HepG2 (cell line): Measurements from ENCODE around the gene IL6ST. TPM values are rescaled to one million over a fixed set of nuclear protein-coding genes. Genes with fewer than 3 reads are reported as not detected.

Experiments
- ARHGAP35 ChIP-seq: sonication (generic); formaldehyde crosslinking; IDR thresholded peaks from 2 replicates; pipeline ENCODE4 v1.9.0; 2022; ENCODE audit warnings: mild to moderate bottlenecking, inconsistent platforms, moderate library complexity, missing genetic modification reagents, borderline replicate concordance
- ARNT ChIP-seq: fragments of 450-650 bp; IDR thresholded peaks from 2 replicates; pipeline ENCODE4 v1.6.1; 2017
- BRD4 ChIP-seq: sonication (generic); formaldehyde crosslinking; IDR thresholded peaks from 2 replicates; pipeline ENCODE4 v1.4.0; 2020; ENCODE audit warnings: missing genetic modification reagents
- FOSL2 ChIP-seq: sonication (generic); formaldehyde crosslinking; IDR thresholded peaks from 2 replicates; pipeline ENCODE4 v1.4.0; 2020; ENCODE audit warnings: missing genetic modification reagents
- FOXM1 ChIP-seq: sonication (generic); formaldehyde crosslinking; IDR thresholded peaks from 2 replicates; pipeline ENCODE4 v1.5.0; 2020; ENCODE audit warnings: missing genetic modification reagents
- HNRNPK ChIP-seq: fragments of 200-400 bp; formaldehyde crosslinking; IDR thresholded peaks from 2 replicates; pipeline ENCODE4 v1.6.1; 2018; ENCODE audit warnings: low read length, low read depth, moderate library complexity, mild to moderate bottlenecking; ENCODE audit not compliant: poor library complexity, severe bottlenecking
- HNRNPUL1 ChIP-seq: fragments of 200-400 bp; formaldehyde crosslinking; IDR thresholded peaks from 2 replicates; pipeline ENCODE4 v1.6.1; 2017; ENCODE audit warnings: low read depth, mild to moderate bottlenecking, low read length, moderate library complexity
- JARID2 ChIP-seq: sonication (generic); formaldehyde crosslinking; IDR thresholded peaks from 2 replicates; pipeline ENCODE4 v1.8.1; 2023; ENCODE audit warnings: missing genetic modification reagents, inconsistent platforms; ENCODE audit not compliant: insufficient replicate concordance
- JDP2 ChIP-seq: sonication (generic); formaldehyde crosslinking; IDR thresholded peaks from 2 replicates; pipeline ENCODE4 v1.8.1; 2022; ENCODE audit warnings: missing genetic modification reagents, borderline replicate concordance
- KAT2B ChIP-seq: fragments of 150-350 bp; IDR thresholded peaks from 2 replicates; pipeline ENCODE4 v1.6.1; 2014; ENCODE audit warnings: low read depth, low read length, borderline replicate concordance
- NFE2L2 ChIP-seq: fragments of 150-350 bp; IDR thresholded peaks from 2 replicates; pipeline ENCODE4 v1.6.1; 2014; ENCODE audit warnings: low read length
- RBFOX2 ChIP-seq: fragments of 200-400 bp; formaldehyde crosslinking; IDR thresholded peaks from 2 replicates; pipeline ENCODE4 v1.6.1; 2017; ENCODE audit warnings: low read depth, mild to moderate bottlenecking, low read length
- TBX3 ChIP-seq: fragments of 450-650 bp; IDR thresholded peaks from 2 replicates; pipeline ENCODE4 v1.6.1; 2017; ENCODE audit warnings: antibody characterized with exemption, mild to moderate bottlenecking, inconsistent platforms, borderline replicate concordance
- ZBTB38 ChIP-seq: sonication (generic); formaldehyde crosslinking; IDR thresholded peaks from 2 replicates; pipeline ENCODE4 v1.5.1; 2020; ENCODE audit warnings: mild to moderate bottlenecking, missing genetic modification reagents
- ZNF224 ChIP-seq: sonication (generic); formaldehyde crosslinking; IDR thresholded peaks from 2 replicates; pipeline ENCODE4 v1.5.0; 2020; ENCODE audit warnings: mild to moderate bottlenecking, missing genetic modification reagents
- ZNF343 ChIP-seq: sonication (generic); formaldehyde crosslinking; IDR thresholded peaks from 2 replicates; pipeline ENCODE4 v1.4.0; 2020; ENCODE audit warnings: mild to moderate bottlenecking, missing genetic modification reagents
- ZNF460 ChIP-seq: sonication (generic); formaldehyde crosslinking; IDR thresholded peaks from 2 replicates; pipeline ENCODE4 v1.5.1; 2020; ENCODE audit warnings: missing genetic modification reagents, mild to moderate bottlenecking, borderline replicate concordance
- ZNF607 ChIP-seq: sonication (generic); formaldehyde crosslinking; IDR thresholded peaks from 2 replicates; pipeline ENCODE4 v1.5.1; 2020; ENCODE audit warnings: missing genetic modification reagents, mild to moderate bottlenecking, borderline replicate concordance
- ZNF747 ChIP-seq: sonication (generic); formaldehyde crosslinking; IDR thresholded peaks from 2 replicates; pipeline ENCODE4 v1.8.1; 2023; ENCODE audit warnings: missing genetic modification reagents, mild to moderate bottlenecking, borderline replicate concordance
- ZNF790 ChIP-seq: sonication (generic); formaldehyde crosslinking; IDR thresholded peaks from 2 replicates; pipeline ENCODE4 v1.8.0; 2022; ENCODE audit warnings: missing genetic modification reagents, mild to moderate bottlenecking, borderline replicate concordance
- ZNF841 ChIP-seq: sonication (generic); formaldehyde crosslinking; IDR thresholded peaks from 2 replicates; pipeline ENCODE4 v1.8.1; 2023; ENCODE audit warnings: missing genetic modification reagents, borderline replicate concordance
- polyA plus RNA-seq, 8 experiments: library from polyadenylated mRNA; depleted of rRNA in 3 of 8; stranded (reverse) in 7 of 8; unstranded in 1 of 8; fragments of >200 nt; fragmentation: Illumina TruSeq in 4 of 8; extraction: Trizol in 4 of 8; gene quantifications; 2 replicates each; pipeline versions ENCODE4 v1.2.1 to v1.2.3, GENCODE V29; 2011 to 2016; ENCODE audit warnings: low read depth in 4 of 8, missing spikeins in 1 of 8, mixed read lengths in 1 of 8; ENCODE audit not compliant: insufficient read depth in 1 of 8
- total RNA-seq, 5 experiments: library from RNA; depleted of rRNA; stranded (reverse); fragments of >200 nt; fragmentation: Illumina TruSeq; extraction: Trizol; gene quantifications; 2 replicates each; pipeline ENCODE4 v1.2.3, GENCODE V29; 2016; ENCODE audit warnings: low read depth in 1 of 5
- TF ChIP-seq, protein P1 (sequence below): sonication (generic); formaldehyde crosslinking; IDR thresholded peaks from 2 replicates; pipeline ENCODE4 v1.4.0; 2020; ENCODE audit warnings: mild to moderate bottlenecking, missing genetic modification reagents, borderline replicate concordance
- TF ChIP-seq, protein P2 (sequence below): sonication (generic); formaldehyde crosslinking; IDR thresholded peaks from 2 replicates; pipeline ENCODE4 v1.8.0; 2023; ENCODE audit warnings: mild to moderate bottlenecking, missing genetic modification reagents
- TF ChIP-seq, protein P3 (sequence below): sonication (generic); formaldehyde crosslinking; IDR thresholded peaks from 2 replicates; pipeline ENCODE4 v1.5.0; 2020; ENCODE audit warnings: missing genetic modification reagents

Gene IL6ST
- total and polyA plus RNA-seq, 2 of the 13 experiments (the other 11 are each of a cell fraction or from before 2014, with no cell fraction given): 66.6 to 166 TPM

DNA sequence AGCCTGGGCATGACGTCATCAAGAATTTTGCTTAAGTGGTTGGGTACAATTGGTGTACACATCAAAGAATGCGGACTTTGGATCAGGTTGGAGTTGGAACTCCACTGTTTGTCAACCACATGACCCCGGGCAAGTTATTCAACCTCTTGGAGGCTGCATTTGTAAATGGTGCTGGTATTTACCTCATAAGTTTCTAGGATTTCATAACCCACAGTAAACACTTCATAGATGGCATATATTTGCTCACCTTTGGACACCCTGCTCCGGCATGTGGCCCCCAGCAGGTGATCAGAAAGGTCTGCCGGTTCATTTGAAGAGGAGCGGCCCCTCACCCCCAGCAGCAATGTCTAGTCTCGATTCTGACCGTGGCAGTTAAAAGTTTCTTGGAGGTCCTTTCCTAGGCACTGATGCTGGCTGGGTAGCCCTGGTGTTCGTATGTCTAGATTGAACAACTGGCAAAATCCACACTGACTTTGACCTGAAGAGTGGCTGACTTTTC is 60.6 kb downstream of the IL6ST start (continued):
- TF ChIP-seq, protein P1, sequence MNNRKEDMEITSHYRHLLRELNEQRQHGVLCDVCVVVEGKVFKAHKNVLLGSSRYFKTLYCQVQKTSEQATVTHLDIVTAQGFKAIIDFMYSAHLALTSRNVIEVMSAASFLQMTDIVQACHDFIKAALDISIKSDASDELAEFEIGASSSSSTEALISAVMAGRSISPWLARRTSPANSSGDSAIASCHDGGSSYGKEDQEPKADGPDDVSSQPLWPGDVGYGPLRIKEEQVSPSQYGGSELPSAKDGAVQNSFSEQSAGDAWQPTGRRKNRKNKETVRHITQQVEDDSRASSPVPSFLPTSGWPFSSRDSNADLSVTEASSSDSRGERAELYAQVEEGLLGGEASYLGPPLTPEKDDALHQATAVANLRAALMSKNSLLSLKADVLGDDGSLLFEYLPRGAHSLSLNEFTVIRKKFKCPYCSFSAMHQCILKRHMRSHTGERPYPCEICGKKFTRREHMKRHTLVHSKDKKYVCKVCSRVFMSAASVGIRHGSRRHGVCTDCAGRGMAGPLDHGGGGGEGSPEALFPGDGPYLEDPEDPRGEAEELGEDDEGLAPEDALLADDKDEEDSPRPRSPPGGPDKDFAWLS (CRISPR knock-in tag): no peak
- TF ChIP-seq ZNF790 (CRISPR knock-in tag) (peak; percentile 71; the same call in 1 of the 2 replicates), BRD4 (CRISPR knock-in tag) (no peak), JARID2 (no peak), FOXM1 (CRISPR knock-in tag) (no peak), HNRNPK (no peak), ZNF747 (CRISPR knock-in tag) (peak; percentile 92; the same call in 1 of the 2 replicates), JDP2 (CRISPR knock-in tag) (peak; percentile 88; the same call in 1 of the 2 replicates), NFE2L2 (no peak), ZNF460 (CRISPR knock-in tag) (no peak; the same call in 1 of the 2 replicates), ZNF607 (CRISPR knock-in tag) (peak; percentile 86; the same call in 1 of the 2 replicates), HNRNPUL1 (no peak), TBX3 (peak; percentile 95), ARNT (no peak), ZNF841 (CRISPR knock-in tag) (peak; percentile 79; the same call in 1 of the 2 replicates), ZNF224 (no peak), KAT2B (no peak), ZNF343 (CRISPR knock-in tag) (0 out of 2 replicates have a peak, but pooled peaks have one; percentile 49), FOSL2 (peak; percentile 90), RBFOX2 (no peak), ARHGAP35 (CRISPR knock-in tag) (no peak; the same call in 1 of the 2 replicates), ZBTB38 (CRISPR knock-in tag) (no peak)
- TF ChIP-seq, protein P2, sequence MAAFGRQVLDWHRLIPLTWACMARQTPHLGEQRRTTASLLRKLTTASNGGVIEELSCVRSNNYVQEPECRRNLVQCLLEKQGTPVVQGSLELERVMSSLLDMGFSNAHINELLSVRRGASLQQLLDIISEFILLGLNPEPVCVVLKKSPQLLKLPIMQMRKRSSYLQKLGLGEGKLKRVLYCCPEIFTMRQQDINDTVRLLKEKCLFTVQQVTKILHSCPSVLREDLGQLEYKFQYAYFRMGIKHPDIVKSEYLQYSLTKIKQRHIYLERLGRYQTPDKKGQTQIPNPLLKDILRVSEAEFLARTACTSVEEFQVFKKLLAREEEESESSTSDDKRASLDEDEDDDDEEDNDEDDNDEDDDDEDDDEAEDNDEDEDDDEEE: peak; percentile 80
- TF ChIP-seq, protein P3, sequence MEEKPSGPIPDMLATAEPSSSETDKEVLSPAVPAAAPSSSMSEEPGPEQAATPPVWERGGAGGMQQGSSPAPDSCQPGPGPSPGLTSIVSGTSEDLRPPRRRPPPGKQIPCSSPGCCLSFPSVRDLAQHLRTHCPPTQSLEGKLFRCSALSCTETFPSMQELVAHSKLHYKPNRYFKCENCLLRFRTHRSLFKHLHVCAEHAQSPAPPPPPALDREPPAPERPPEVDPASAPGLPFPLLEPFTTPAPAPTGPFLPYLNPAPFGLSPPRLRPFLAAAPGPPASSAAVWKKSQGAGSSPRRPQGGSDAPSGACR (CRISPR knock-in tag): no peak; the same call in 1 of the 2 replicates
